IMR-90 (cell line): Measurements from ENCODE around the gene HYAL1. TPM values are rescaled to one million over a fixed set of nuclear protein-coding genes. Genes with fewer than 3 reads are reported as not detected.

ENCODE experiments used
- ATAC-seq: fragments of 200-7000 bp; cut with Tn5 transposase; 2 replicates; pipeline ENCODE4 v1.9.1; 2020; ENCODE audit warnings: low read depth, mild to moderate bottlenecking, moderate library complexity
- BruUV-seq: library from RNA; stranded (reverse); fragments of 400-500 nt; replicated peaks from 2 replicates; lab custom pipeline; 2021; lab: Mats Ljungman, UMichigan
- CTCF ChIA-PET: fragments of 300-600 bp; formaldehyde crosslinking; extraction: SDS; loops from one replicate; lab custom pipeline; 2021; ENCODE audit warnings: antibody characterized with exemption; lab: Yijun Ruan, JAX
- POLR2A ChIA-PET: fragments of 300-600 bp; sonication (Branson Sonifier 250); formaldehyde crosslinking; loops from one replicate; lab custom pipeline; 2022; ENCODE audit warnings: antibody characterized with exemption; ENCODE audit not compliant: unreplicated experiment; lab: Charles Lee
- DNase-seq: peaks from one replicate; pipeline ENCODE4 v3.0.0; 2013
- H2AFZ ChIP-seq: replicated peaks from 2 replicates; pipeline ENCODE3; 2013; ENCODE audit warnings: low read length, mild to moderate bottlenecking; ENCODE audit not compliant: poor library complexity
- H2AK5ac ChIP-seq: 2 replicates; pipeline ENCODE4 v1.6.1; 2013; ENCODE audit warnings: low read depth, low read length, inconsistent platforms
- H2AK9ac ChIP-seq: replicated peaks from 2 replicates; pipeline ENCODE3; 2013; ENCODE audit warnings: mild to moderate bottlenecking, low read depth, low read length, moderate library complexity; ENCODE audit not compliant: poor library complexity
- H2BK120ac ChIP-seq: 2 replicates; pipeline ENCODE4 v1.6.1; 2013; ENCODE audit warnings: low read depth, low read length, inconsistent platforms
- H2BK15ac ChIP-seq: 3 replicates; pipeline ENCODE4 v1.6.1; 2013; ENCODE audit warnings: low read depth, low read length, inconsistent platforms
- H2BK20ac ChIP-seq: 2 replicates; pipeline ENCODE4 v1.6.1; 2013; ENCODE audit warnings: low read depth, mild to moderate bottlenecking, inconsistent platforms, low read length, moderate library complexity
- H2BK5ac ChIP-seq: 2 replicates; pipeline ENCODE4 v1.6.1; 2013; ENCODE audit warnings: mild to moderate bottlenecking, low read depth, low read length, inconsistent platforms; ENCODE audit not compliant: poor library complexity, severe bottlenecking
- H3K14ac ChIP-seq: replicated peaks from 2 replicates; pipeline ENCODE4 v1.6.1; 2013; ENCODE audit warnings: low read depth, low read length, inconsistent platforms
- H3K18ac ChIP-seq: 2 replicates; pipeline ENCODE4 v1.6.1; 2013; ENCODE audit warnings: low read depth, low read length, control low read depth
- H3K23ac ChIP-seq: 2 replicates; pipeline ENCODE4 v1.6.1; 2013; ENCODE audit warnings: low read depth, low read length, inconsistent platforms
- H3K27ac ChIP-seq: 2 replicates; pipeline ENCODE4 v1.5.1; 2013; ENCODE audit warnings: mild to moderate bottlenecking, control low read depth, low read length; ENCODE audit not compliant: insufficient read depth
- H3K27me3 ChIP-seq: 2 replicates; pipeline ENCODE4 v1.6.1; 2013; ENCODE audit warnings: low read length; ENCODE audit not compliant: control insufficient read depth, insufficient read depth
- H3K36me3 ChIP-seq: 2 replicates; pipeline ENCODE4 v1.6.1; 2013; ENCODE audit warnings: low read length, mixed read lengths; ENCODE audit not compliant: control insufficient read depth, insufficient read depth
- H3K4ac ChIP-seq: 2 replicates; pipeline ENCODE4 v1.6.1; 2013; ENCODE audit warnings: low read depth, low read length, inconsistent platforms
- H3K4me1 ChIP-seq: 2 replicates; pipeline ENCODE4 v1.6.1; 2013; ENCODE audit warnings: low read length, mixed read lengths; ENCODE audit not compliant: control insufficient read depth, insufficient read depth
- H3K4me2 ChIP-seq: 2 replicates; pipeline ENCODE4 v1.6.1; 2013; ENCODE audit warnings: low read depth, mild to moderate bottlenecking, control low read depth, low read length, moderate library complexity
- H3K4me3 ChIP-seq: 2 replicates; pipeline ENCODE4 v1.5.1; 2013; ENCODE audit warnings: low read depth, mild to moderate bottlenecking, control low read depth, low read length, moderate library complexity; ENCODE audit not compliant: insufficient read depth
- H3K56ac ChIP-seq: 2 replicates; pipeline ENCODE4 v1.6.1; 2013; ENCODE audit warnings: low read length, inconsistent platforms; ENCODE audit not compliant: insufficient read depth; ENCODE audit errors: extremely low read depth
- H3K79me1 ChIP-seq, 2 experiments: 2 replicates each; pipeline ENCODE4 v1.6.1; 2013; ENCODE audit warnings: low read length in 2 of 2, inconsistent platforms in 1 of 2, low read depth in 1 of 2
- H3K9ac ChIP-seq: 2 replicates; pipeline ENCODE4 v1.6.1; 2013; ENCODE audit warnings: low read depth, low read length, control low read depth
- H3K9me1 ChIP-seq: 2 replicates; pipeline ENCODE4 v1.6.1; 2013; ENCODE audit warnings: low read length, inconsistent platforms; ENCODE audit not compliant: insufficient read depth
- H3K9me3 ChIP-seq: 2 replicates; pipeline ENCODE4 v1.6.1; 2013; ENCODE audit warnings: low read length; ENCODE audit not compliant: control insufficient read depth, insufficient read depth
- H4K20me1 ChIP-seq: 2 replicates; pipeline ENCODE4 v1.6.1; 2013; ENCODE audit warnings: low read length, inconsistent platforms; ENCODE audit not compliant: insufficient read depth
- H4K5ac ChIP-seq: 2 replicates; pipeline ENCODE4 v1.6.1; 2013; ENCODE audit warnings: mild to moderate bottlenecking, low read depth, low read length, control low read depth
- H4K8ac ChIP-seq, 2 experiments: 2 replicates each; pipeline ENCODE4 v1.6.1; 2013; ENCODE audit warnings: low read depth in 2 of 2, low read length in 2 of 2, control low read depth in 1 of 2, inconsistent platforms in 1 of 2
- H4K91ac ChIP-seq: 2 replicates; pipeline ENCODE4 v1.6.1; 2013; ENCODE audit warnings: low read depth, low read length, inconsistent platforms; ENCODE audit not compliant: insufficient read depth
- BHLHE40 ChIP-seq: fragments of 150-350 bp; IDR thresholded peaks from 2 replicates; pipeline ENCODE4 v1.6.1; 2016; ENCODE audit warnings: mild to moderate bottlenecking, low read depth, low read length
- CEBPB ChIP-seq: IDR thresholded peaks from 2 replicates; pipeline ENCODE4 v1.6.1; 2012; ENCODE audit warnings: low read depth, low read length, improper control_type of control experiment
- CHD1 ChIP-seq: IDR thresholded peaks from 2 replicates; pipeline ENCODE4 v1.6.1; 2012; ENCODE audit warnings: low read depth, low read length, improper control_type of control experiment
- ELK1 ChIP-seq: fragments of 150-350 bp; IDR thresholded peaks from 2 replicates; pipeline ENCODE4 v1.6.1; 2016; ENCODE audit warnings: low read depth, mild to moderate bottlenecking, low read length, moderate library complexity, borderline replicate concordance
- FOS ChIP-seq: fragments of 150-350 bp; IDR thresholded peaks from 2 replicates; pipeline ENCODE4 v1.6.1; 2016; ENCODE audit warnings: low read depth, low read length
- MAFK ChIP-seq: IDR thresholded peaks from 2 replicates; pipeline ENCODE4 v1.6.1; 2012; ENCODE audit warnings: low read depth, low read length, improper control_type of control experiment
- MAZ ChIP-seq: IDR thresholded peaks from 2 replicates; pipeline ENCODE4 v1.6.1; 2012; ENCODE audit warnings: low read depth, mild to moderate bottlenecking, low read length, improper control_type of control experiment, moderate library complexity, borderline replicate concordance
- MXI1 ChIP-seq: IDR thresholded peaks from 2 replicates; pipeline ENCODE4 v1.6.1; 2012; ENCODE audit warnings: low read depth, mild to moderate bottlenecking, low read length, moderate library complexity, borderline replicate concordance
- NFE2L2 ChIP-seq: fragments of 150-350 bp; IDR thresholded peaks from 2 replicates; pipeline ENCODE4 v1.6.1; 2016; ENCODE audit warnings: low read depth, mild to moderate bottlenecking, low read length
- POLR2A ChIP-seq: IDR thresholded peaks from 2 replicates; pipeline ENCODE4 v1.6.1; 2012; ENCODE audit warnings: mild to moderate bottlenecking, low read depth, low read length
- RAD21 ChIP-seq: IDR thresholded peaks from 2 replicates; pipeline ENCODE4 v1.6.1; 2012; ENCODE audit warnings: low read length, improper control_type of control experiment
- RCOR1 ChIP-seq: IDR thresholded peaks from 2 replicates; pipeline ENCODE4 v1.6.1; 2012; ENCODE audit warnings: mild to moderate bottlenecking, low read length, improper control_type of control experiment; ENCODE audit not compliant: insufficient replicate concordance
- RFX5 ChIP-seq: IDR thresholded peaks from 2 replicates; pipeline ENCODE4 v1.8.0; 2012; ENCODE audit warnings: low read depth, mild to moderate bottlenecking, low read length, moderate library complexity
- SMC3 ChIP-seq: fragments of 150-350 bp; IDR thresholded peaks from 2 replicates; pipeline ENCODE4 v1.6.1; 2016; ENCODE audit warnings: low read depth, mild to moderate bottlenecking, antibody characterized with exemption, low read length, moderate library complexity
- WGBS, 2 experiments: methylation state at CpG; one replicate each; pipeline versions ENCODE4 v1.1.5 to v1.1.7; 2013; ENCODE audit warnings: missing lambda C conversion rate in 2 of 2; ENCODE audit not compliant: insufficient read length in 1 of 2; ENCODE audit errors: extremely low coverage in 2 of 2; 5-methylcytosine and 5-hydroxymethylcytosine counted together
- dilution Hi-C: fragments of 300-500 bp; cut with HindIII; formaldehyde crosslinking; loops from one replicate; pipeline ENCODE4 v1.14.3; 2018; ENCODE audit warnings: low sequenced_read_pairs; ENCODE audit not compliant: unreplicated experiment
- in situ Hi-C: fragments of 300-500 bp; cut with MboI; formaldehyde crosslinking; loops from 3 replicates; pipeline ENCODE4 v1.14.3; 2019; ENCODE audit warnings: low sequenced_read_pairs, inconsistent platforms, mixed read lengths
- intact Hi-C: fragments of 100-400 bp; cut with micrococcal nuclease; formaldehyde crosslinking; loops from 2 replicates; pipeline ENCODE4 v1.10.0; 2022
- polyA plus RNA-seq, 3 experiments: library from polyadenylated mRNA; depleted of rRNA; stranded (reverse); fragments of >200 nt; gene quantifications; 2 replicates each; pipeline ENCODE4 v1.2.3, GENCODE V29; 2012; ENCODE audit warnings: low replicate concordance in 1 of 3
- total RNA-seq: library from RNA; depleted of rRNA; stranded (reverse); fragments of >200 nt; gene quantifications from 2 replicates; pipeline ENCODE4 v1.2.3, GENCODE V29; 2012
- TF ChIP-seq, protein P1 (sequence below): fragments of 150-350 bp; IDR thresholded peaks from 2 replicates; pipeline ENCODE4 v1.6.1; 2017; ENCODE audit warnings: mild to moderate bottlenecking, antibody characterized with exemption, low read length, low read depth
- TF ChIP-seq, protein P2 (sequence below): conservative IDR thresholded peaks from 2 replicates; pipeline ENCODE4 v1.5.1; 2012; ENCODE audit warnings: mild to moderate bottlenecking, low read depth, low read length, improper control_type of control experiment

HYAL1 gene
- total and polyA plus RNA-seq, 2 of the 4 experiments (the other 2 are of a cell fraction), result 0.32 to 0.36 TPM

GRCh38 chr3:50266017-50266416 lies 37.4 kb downstream of the HYAL1 start:
- H2BK5ac ChIP-seq, result peak overlapping the region; percentile 85
- H2AK9ac ChIP-seq, result peak overlapping the region; percentile 97
- H3K9ac ChIP-seq, result peak overlapping the region; percentile 61; the same call in 1 of the 2 replicates
- TF ChIP-seq, protein P1, sequence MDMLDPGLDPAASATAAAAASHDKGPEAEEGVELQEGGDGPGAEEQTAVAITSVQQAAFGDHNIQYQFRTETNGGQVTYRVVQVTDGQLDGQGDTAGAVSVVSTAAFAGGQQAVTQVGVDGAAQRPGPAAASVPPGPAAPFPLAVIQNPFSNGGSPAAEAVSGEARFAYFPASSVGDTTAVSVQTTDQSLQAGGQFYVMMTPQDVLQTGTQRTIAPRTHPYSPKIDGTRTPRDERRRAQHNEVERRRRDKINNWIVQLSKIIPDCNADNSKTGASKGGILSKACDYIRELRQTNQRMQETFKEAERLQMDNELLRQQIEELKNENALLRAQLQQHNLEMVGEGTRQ, result no peak
- TF ChIP-seq BHLHE40, result no peak
- no peak for TF ChIP-seq CHD1
- TF ChIP-seq, protein P2, sequence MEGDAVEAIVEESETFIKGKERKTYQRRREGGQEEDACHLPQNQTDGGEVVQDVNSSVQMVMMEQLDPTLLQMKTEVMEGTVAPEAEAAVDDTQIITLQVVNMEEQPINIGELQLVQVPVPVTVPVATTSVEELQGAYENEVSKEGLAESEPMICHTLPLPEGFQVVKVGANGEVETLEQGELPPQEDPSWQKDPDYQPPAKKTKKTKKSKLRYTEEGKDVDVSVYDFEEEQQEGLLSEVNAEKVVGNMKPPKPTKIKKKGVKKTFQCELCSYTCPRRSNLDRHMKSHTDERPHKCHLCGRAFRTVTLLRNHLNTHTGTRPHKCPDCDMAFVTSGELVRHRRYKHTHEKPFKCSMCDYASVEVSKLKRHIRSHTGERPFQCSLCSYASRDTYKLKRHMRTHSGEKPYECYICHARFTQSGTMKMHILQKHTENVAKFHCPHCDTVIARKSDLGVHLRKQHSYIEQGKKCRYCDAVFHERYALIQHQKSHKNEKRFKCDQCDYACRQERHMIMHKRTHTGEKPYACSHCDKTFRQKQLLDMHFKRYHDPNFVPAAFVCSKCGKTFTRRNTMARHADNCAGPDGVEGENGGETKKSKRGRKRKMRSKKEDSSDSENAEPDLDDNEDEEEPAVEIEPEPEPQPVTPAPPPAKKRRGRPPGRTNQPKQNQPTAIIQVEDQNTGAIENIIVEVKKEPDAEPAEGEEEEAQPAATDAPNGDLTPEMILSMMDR, result no peak
- TF ChIP-seq RAD21, result no peak
- TF ChIP-seq FOS, result no peak
- no peak for TF ChIP-seq SMC3
- TF ChIP-seq POLR2A, result no peak
- no peak for TF ChIP-seq RCOR1
- TF ChIP-seq RFX5, result no peak
- TF ChIP-seq ELK1, result no peak
- no peak for TF ChIP-seq MAFK
- no peak for TF ChIP-seq CEBPB
- no peak for TF ChIP-seq NFE2L2
- no peak for TF ChIP-seq MXI1
- TF ChIP-seq MAZ, result no peak
- peak overlapping the region; percentile 100 for H3K4ac ChIP-seq
- peak overlapping the region; percentile 94 for H4K5ac ChIP-seq
- peaks cover 48% of the 10 kb centered on the region for H3K9me1 ChIP-seq
- CTCF ChIA-PET, result interaction anchor here (0.5 kb wide), 1 partner anchor 29 kb away, joined by 3 read pairs; no protein-coding TSS in a partner anchor
- H3K9me3 ChIP-seq, result no peaks in the 10 kb centered on the region
- H3K56ac ChIP-seq, result no peak overlapping the region
- H4K91ac ChIP-seq, result peak overlapping the region; percentile 99
- peak overlapping the region; percentile 96 for H2BK20ac ChIP-seq
- no peak for ATAC-seq
- intact Hi-C loops, result no loop called here
- peak overlapping the region; percentile 97 for H2BK120ac ChIP-seq
- H3K79me1 ChIP-seq, result peaks cover 4 to 63% of the 10 kb centered on the region in 2 experiments; a peak in 3 of 4 replicates
- H2BK15ac ChIP-seq, result peak overlapping the region; percentile 97; the same call in 1 of the 3 replicates
- H3K27ac ChIP-seq, result peak overlapping the region; percentile 97
- H3K27me3 ChIP-seq, result no peaks in the 10 kb centered on the region
- DNase-seq, result no peak
- peak overlapping the region; percentile 28; the same call in 1 of the 2 replicates for H3K18ac ChIP-seq
- H3K4me2 ChIP-seq, result no peak overlapping the region
- WGBS, 2 experiments, result 88% methylated on average over 6 of the region's 6 CpGs; no CpG with 5 or more reads in 1 of the 2 experiments
- H3K14ac ChIP-seq, result peak overlapping the region; percentile 93; the same call in 1 of the 2 replicates
- POLR2A ChIA-PET, result no interaction called here
- dilution Hi-C loops, result no loop called here
- 0 out of 2 replicates have a peak overlapping the region, but pooled peaks have one; percentile 52 for H3K23ac ChIP-seq
- in situ Hi-C loops, result no loop called here
- H4K8ac ChIP-seq, result peak overlapping the region; percentile 94 to 99; a peak in 3 of 4 replicates
- no peaks in the 10 kb centered on the region for H4K20me1 ChIP-seq
- no TSS peak for BruUV-seq
- no peaks in the 10 kb centered on the region for H3K36me3 ChIP-seq
- H3K4me3 ChIP-seq, result no peak overlapping the region
- peak overlapping the region; percentile 100 for H2AK5ac ChIP-seq
- H2AFZ ChIP-seq, result peak overlapping the region; percentile 44
- H3K4me1 ChIP-seq, result peaks cover 68% of the 10 kb centered on the region
